Type B pancreatic cell (in vitro differentiated cells): Measurements from ENCODE around the gene PARD6B. TPM values are rescaled to one million over a fixed set of nuclear protein-coding genes. Genes with fewer than 3 reads are reported as not detected.

Experiments used
- DNase-seq: peaks from one replicate; pipeline ENCODE4 v3.0.0; 2021; ENCODE audit warnings: mixed read lengths; ENCODE audit not compliant: unreplicated experiment; ENCODE audit errors: extremely low spot score
- H3K27ac Mint-ChIP-seq: 2 replicates; pipeline ENCODE4 v1.8.0; 2021; ENCODE audit warnings: mild to moderate bottlenecking, mixed read lengths
- H3K27me3 Mint-ChIP-seq: 2 replicates; pipeline ENCODE4 v1.8.0; 2021; ENCODE audit warnings: mixed read lengths
- H3K36me3 Mint-ChIP-seq: 2 replicates; pipeline ENCODE4 v1.8.0; 2021; ENCODE audit warnings: mixed read lengths
- H3K4me1 Mint-ChIP-seq: one replicate; pipeline ENCODE4 v1.8.0; 2021; ENCODE audit warnings: mixed read lengths; ENCODE audit not compliant: unreplicated experiment
- H3K4me3 Mint-ChIP-seq: 2 replicates; pipeline ENCODE4 v1.8.0; 2021; ENCODE audit warnings: mild to moderate bottlenecking, mixed read lengths
- H3K9me3 Mint-ChIP-seq: 2 replicates; pipeline ENCODE4 v1.8.0; 2021; ENCODE audit warnings: mixed read lengths
- total RNA-seq: library from RNA; stranded (reverse); gene quantifications from 2 replicates; pipeline ENCODE4 v1.2.1, GENCODE V29; 2021; ENCODE audit warnings: low replicate concordance
- TF ChIP-seq, protein P1 (sequence below): fragments of 200-600 bp; sonication (generic); conservative IDR thresholded peaks from 2 replicates; pipeline ENCODE4 v1.5.0; 2021; ENCODE audit warnings: antibody characterized with exemption, mild to moderate bottlenecking

PARD6B gene
- total RNA-seq, 1 donor from 2014 or later: 27.7 TPM

DNA sequence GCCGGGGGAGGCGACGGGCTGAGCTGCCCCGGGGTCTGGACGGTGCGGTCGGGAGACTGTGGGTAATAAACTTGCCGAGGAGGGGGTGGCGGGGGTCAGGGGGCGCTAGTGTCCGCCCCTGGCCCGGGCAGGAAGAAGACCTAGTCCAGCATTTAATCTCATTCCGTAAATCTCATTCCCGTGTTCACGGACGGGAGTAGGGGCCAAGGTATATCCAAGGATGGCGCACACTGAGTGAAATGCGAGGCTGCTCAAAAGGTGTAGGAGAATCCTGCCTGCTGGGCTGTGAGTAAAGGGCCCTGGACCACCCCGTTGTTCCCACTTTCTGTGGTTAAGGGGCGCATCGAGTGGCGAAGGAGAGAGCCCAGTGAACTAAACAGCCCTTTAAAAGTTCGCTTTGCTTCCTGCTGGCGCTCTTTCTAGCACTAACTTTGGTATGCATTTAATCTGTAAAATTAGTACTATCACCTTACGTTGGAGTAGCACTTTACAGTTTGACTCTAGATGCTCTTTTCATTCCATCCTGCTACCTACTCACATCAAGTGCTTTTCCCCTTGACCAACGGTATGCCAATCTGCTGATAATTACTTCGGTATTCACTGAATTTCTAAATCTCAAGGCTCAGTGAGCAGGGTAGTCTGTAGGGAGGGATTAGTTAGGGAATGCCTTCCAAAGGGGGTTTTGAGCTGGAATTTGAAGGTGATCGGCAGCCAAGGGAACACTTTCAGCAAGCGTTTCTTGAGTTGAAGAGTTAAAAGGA is 730 bp downstream of the PARD6B start:
- Mint-ChIP-seq H3K4me1 (peaks cover 40% of the 10 kb centered on the region), H3K9me3 (no peaks in the 10 kb centered on the region), H3K27ac (peak overlapping the region; percentile 90), H3K27me3 (peaks cover 8% of the 10 kb centered on the region), H3K36me3 (peaks cover 12% of the 10 kb centered on the region), H3K4me3 (peak overlapping the region; percentile 93)
- peak; percentile 15 for DNase-seq
- TF ChIP-seq, protein P1, sequence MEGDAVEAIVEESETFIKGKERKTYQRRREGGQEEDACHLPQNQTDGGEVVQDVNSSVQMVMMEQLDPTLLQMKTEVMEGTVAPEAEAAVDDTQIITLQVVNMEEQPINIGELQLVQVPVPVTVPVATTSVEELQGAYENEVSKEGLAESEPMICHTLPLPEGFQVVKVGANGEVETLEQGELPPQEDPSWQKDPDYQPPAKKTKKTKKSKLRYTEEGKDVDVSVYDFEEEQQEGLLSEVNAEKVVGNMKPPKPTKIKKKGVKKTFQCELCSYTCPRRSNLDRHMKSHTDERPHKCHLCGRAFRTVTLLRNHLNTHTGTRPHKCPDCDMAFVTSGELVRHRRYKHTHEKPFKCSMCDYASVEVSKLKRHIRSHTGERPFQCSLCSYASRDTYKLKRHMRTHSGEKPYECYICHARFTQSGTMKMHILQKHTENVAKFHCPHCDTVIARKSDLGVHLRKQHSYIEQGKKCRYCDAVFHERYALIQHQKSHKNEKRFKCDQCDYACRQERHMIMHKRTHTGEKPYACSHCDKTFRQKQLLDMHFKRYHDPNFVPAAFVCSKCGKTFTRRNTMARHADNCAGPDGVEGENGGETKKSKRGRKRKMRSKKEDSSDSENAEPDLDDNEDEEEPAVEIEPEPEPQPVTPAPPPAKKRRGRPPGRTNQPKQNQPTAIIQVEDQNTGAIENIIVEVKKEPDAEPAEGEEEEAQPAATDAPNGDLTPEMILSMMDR: no peak

DNA sequence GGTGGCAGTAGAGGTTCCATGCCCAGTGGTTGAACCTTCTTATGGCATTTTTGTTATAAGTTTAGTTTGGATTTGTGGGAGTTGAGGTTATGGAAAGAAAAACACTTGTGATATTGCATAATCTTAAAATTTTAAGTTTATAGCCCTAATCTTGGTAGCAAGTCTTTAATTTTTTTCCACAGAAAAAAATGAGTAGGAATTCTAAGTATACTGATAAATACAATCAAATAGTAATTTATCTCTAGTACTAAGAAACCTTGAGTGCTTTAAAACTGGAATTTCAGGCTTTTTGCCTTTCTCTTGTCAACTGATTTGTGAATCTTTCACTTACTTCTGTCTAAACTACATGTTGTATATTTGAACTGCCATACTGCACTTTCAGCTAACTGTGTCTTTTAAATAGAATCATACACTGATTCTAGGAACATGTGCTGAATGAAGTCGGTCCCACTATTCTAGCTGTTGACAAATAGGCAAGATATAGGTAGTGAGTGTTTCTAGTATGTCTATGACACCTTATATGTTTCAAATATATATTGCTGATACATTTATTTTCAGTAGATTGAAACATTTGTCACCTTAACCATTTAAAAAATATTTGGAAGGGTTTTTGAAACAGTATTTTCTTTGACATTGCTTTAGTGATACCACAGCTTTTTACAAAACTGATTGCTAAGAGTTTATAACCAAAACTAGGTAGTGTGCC is 2.4 kb downstream of the PARD6B start:
- Mint-ChIP-seq H3K27me3 (peaks cover 8% of the 10 kb centered on the region), H3K9me3 (no peaks in the 10 kb centered on the region), H3K4me1 (peaks cover 31% of the 10 kb centered on the region), H3K36me3 (peaks cover 16% of the 10 kb centered on the region), H3K27ac (peak overlapping the region; percentile 90), H3K4me3 (peak overlapping the region; percentile 93)
- DNase-seq: no peak
- TF ChIP-seq, protein P1: no peak

DNA sequence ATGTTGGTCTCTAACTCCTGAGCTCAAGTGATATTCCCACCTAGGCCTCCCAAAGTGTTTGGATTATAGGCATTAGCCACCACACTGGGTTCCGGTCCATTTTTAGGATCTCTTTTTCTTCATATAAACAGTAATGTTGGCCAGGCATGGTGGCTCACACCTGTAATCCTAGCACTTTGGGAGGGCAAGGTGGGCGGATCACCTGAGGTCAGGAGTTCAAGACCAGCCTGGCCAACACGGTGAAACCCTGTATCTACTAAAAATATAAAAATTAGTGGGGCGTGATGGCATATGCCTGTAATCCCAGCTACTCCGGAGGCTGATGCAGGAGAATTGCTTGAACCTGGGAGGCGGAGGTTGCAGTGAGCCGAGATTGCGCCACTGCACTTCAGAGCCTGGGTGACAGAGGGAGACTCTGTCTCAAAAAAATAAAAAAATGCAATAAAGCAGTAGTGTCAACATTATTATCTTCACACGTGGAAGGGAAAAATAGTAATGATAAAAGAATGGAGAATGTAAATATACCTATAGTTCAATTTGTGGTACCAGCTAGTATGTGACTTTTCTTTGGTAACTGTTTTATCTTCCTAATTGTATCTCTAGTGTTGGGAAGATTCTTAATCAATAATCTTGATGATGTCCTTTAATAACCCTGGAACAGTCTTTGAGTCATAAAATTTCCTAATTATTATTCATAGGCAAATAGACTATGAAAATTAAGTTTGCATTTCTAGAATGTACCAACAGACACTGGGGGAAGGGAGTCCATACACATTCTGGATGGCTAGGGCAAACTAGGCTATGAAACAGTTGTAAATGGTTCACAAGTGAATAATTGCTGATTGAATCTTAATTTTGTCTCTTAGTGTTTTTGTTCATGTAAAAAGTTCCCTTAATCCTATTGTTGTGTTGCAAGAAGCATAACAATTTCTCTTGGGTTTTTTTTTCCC is 3.6 kb downstream of the PARD6B start:
- H3K9me3 Mint-ChIP-seq: no peaks in the 10 kb centered on the region
- H3K27me3 Mint-ChIP-seq: peaks cover 8% of the 10 kb centered on the region
- H3K27ac Mint-ChIP-seq: peak overlapping the region; percentile 89
- peak; percentile 1 for DNase-seq
- H3K36me3 Mint-ChIP-seq: peaks cover 19% of the 10 kb centered on the region
- peaks cover 37% of the 10 kb centered on the region for H3K4me1 Mint-ChIP-seq
- H3K4me3 Mint-ChIP-seq: peak overlapping the region; percentile 74
- TF ChIP-seq, protein P1: no peak

DNA sequence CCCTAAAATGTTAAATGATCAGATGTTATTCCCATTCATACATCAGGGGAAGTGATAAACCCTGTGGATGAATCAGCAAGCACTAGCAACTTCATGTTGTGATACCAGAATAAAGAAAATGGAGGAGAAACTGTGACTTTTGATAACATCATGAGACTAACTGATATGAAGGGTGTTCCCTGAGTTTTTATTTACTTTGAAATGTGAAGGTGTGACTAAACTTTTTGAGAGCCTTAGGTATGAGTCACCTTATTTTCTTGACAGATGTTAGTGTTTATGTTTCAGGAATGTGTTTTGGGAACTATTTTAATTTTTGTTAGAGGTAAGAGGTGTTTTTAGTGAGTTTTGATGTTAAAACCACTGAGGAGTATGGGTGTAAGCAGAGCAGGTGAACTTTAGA is 4.4 kb downstream of the PARD6B start:
- Mint-ChIP-seq H3K4me3 (peak overlapping the region; percentile 74), H3K9me3 (no peaks in the 10 kb centered on the region), H3K4me1 (peaks cover 32% of the 10 kb centered on the region), H3K36me3 (peaks cover 19% of the 10 kb centered on the region), H3K27me3 (peaks cover 8% of the 10 kb centered on the region), H3K27ac (peak overlapping the region; percentile 89)
- TF ChIP-seq, protein P1: no peak
- DNase-seq: no peak

DNA sequence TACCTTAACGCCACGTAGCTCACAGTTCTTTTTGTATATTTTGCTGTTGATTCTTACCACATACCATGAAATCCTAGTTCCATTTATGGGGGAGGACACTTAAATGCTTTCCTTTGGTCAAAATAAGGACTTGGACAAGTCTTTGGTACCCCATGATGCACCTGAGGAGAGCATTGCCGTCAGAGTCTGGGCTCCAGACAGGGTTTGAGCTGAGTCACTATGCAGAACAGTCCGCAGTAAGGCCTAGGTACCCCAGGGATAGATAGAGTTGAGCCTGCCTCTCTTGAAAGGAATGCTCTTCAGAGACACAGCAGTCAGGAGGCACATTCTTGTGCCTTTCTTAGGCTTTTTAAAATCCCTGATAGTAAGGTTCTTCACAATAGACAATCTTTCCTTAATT is 6.0 kb downstream of the PARD6B start:
- Mint-ChIP-seq H3K4me3 (peak overlapping the region; percentile 59), H3K9me3 (no peaks in the 10 kb centered on the region), H3K4me1 (peaks cover 37% of the 10 kb centered on the region), H3K36me3 (peaks cover 24% of the 10 kb centered on the region), H3K27ac (peak overlapping the region; percentile 63), H3K27me3 (peaks cover 3% of the 10 kb centered on the region)
- peak; percentile 11 for DNase-seq
- TF ChIP-seq, protein P1: no peak
